Urinary bladder (tissue), 4 donors: Measurements from ENCODE around the gene FMN1. TPM values are rescaled to one million over a fixed set of nuclear protein-coding genes. Genes with fewer than 3 reads are reported as not detected.

ENCODE experiments used
- DNase-seq: peaks from one replicate; pipeline ENCODE4 v3.0.0-alpha.2; 2015; ENCODE audit errors: extremely low spot score
- H3K27ac ChIP-seq: one replicate; pipeline ENCODE4 v1.5.1; 2013; ENCODE audit warnings: low read depth, mild to moderate bottlenecking, moderate library complexity
- H3K36me3 ChIP-seq: one replicate; pipeline ENCODE4 v1.6.1; 2013; ENCODE audit warnings: mild to moderate bottlenecking, moderate library complexity; ENCODE audit not compliant: insufficient read depth
- H3K4me1 ChIP-seq: one replicate; pipeline ENCODE4 v1.6.1; 2013; ENCODE audit warnings: mild to moderate bottlenecking, moderate library complexity; ENCODE audit not compliant: insufficient read depth
- H3K4me3 ChIP-seq: one replicate; pipeline ENCODE4 v1.5.1; 2013; ENCODE audit warnings: low read depth, low read length
- WGBS: extraction: QIAGEN DNeasy Blood & Tissue Kit; methylation state at CpG from one replicate; pipeline ENCODE4 v1.1.7; 2013; 5-methylcytosine and 5-hydroxymethylcytosine counted together
- polyA plus RNA-seq: library from polyadenylated mRNA; stranded (reverse); fragments of 200-250 nt; gene quantifications from one replicate; pipeline ENCODE4 v1.2.3, GENCODE V29; 2013
- total RNA-seq: library from RNA; depleted of rRNA; stranded (reverse); fragments of >200 nt; gene quantifications from one replicate; pipeline ENCODE4 v1.2.3, GENCODE V29; 2014
- donor health status: healthy with polysubstance abuse.
- donor health status: healthy.

FMN1 gene
- total and polyA plus RNA-seq, 2 donors = 0.95 to 6.2 TPM

GRCh38 chr15:32818758-32819447 is 375.6 kb downstream of the FMN1 start:
- Histone ChIP-seq H3K4me3 (no peak overlapping the region), H3K36me3 (no peaks in the 10 kb centered on the region), H3K27ac (no peak overlapping the region), H3K4me1 (no peaks in the 10 kb centered on the region)
- DNase-seq = peak; percentile 8
- 25% methylated on average over 11 of the region's 11 CpGs for WGBS

- no peak for DNase-seq
- Histone ChIP-seq H3K4me1 (no peaks in the 10 kb centered on the region), H3K4me3 (no peak overlapping the region), H3K36me3 (no peaks in the 10 kb centered on the region), H3K27ac (no peak overlapping the region)
Measured at GRCh38 chr15:32817577-32817976, 376.9 kb downstream of the FMN1 start.

- no peak for DNase-seq
- Histone ChIP-seq H3K4me3 (no peak overlapping the region), H3K4me1 (no peaks in the 10 kb centered on the region), H3K27ac (no peak overlapping the region), H3K36me3 (no peaks in the 10 kb centered on the region)
- WGBS = 56% methylated on average over 1 of the region's 1 CpG
Measured at GRCh38 chr15:32807331-32807730, 387.2 kb downstream of the FMN1 start.

GRCh38 chr15:32803631-32804030 is 390.9 kb downstream of the FMN1 start:
- no peaks in the 10 kb centered on the region for H3K36me3 ChIP-seq
- 93% methylated on average over 3 of the region's 3 CpGs for WGBS

GRCh38 chr15:32802286-32802936 is 392.1 kb downstream of the FMN1 start:
- 45% methylated on average over 10 of the region's 10 CpGs for WGBS
- Histone ChIP-seq H3K4me1 (no peaks in the 10 kb centered on the region), H3K27ac (no peak overlapping the region), H3K36me3 (no peaks in the 10 kb centered on the region), H3K4me3 (no peak overlapping the region)
- no peak for DNase-seq

More at GRCh38 chr15:32803631-32804030, 390.9 kb downstream of the FMN1 start:
- H3K4me1 ChIP-seq = no peaks in the 10 kb centered on the region
- H3K4me3 ChIP-seq = no peak overlapping the region
- H3K27ac ChIP-seq = no peak overlapping the region
- no peak for DNase-seq

GRCh38 chr15:32799936-32800535 is 394.5 kb downstream of the FMN1 start:
- WGBS = 79% methylated on average over 6 of the region's 6 CpGs
- H3K4me1 ChIP-seq = no peaks in the 10 kb centered on the region
- no peak overlapping the region for H3K27ac ChIP-seq
- H3K36me3 ChIP-seq = no peaks in the 10 kb centered on the region
- H3K4me3 ChIP-seq = no peak overlapping the region
- no peak for DNase-seq

GRCh38 chr15:32796856-32797255 is 397.7 kb downstream of the FMN1 start:
- DNase-seq = no peak
- H3K27ac ChIP-seq = no peak overlapping the region
- H3K36me3 ChIP-seq = no peaks in the 10 kb centered on the region
- H3K4me3 ChIP-seq = no peak overlapping the region
- 64% methylated on average over 3 of the region's 3 CpGs for WGBS
- H3K4me1 ChIP-seq = no peaks in the 10 kb centered on the region

- no peak overlapping the region for H3K4me3 ChIP-seq
- 63% methylated on average over 3 of the region's 3 CpGs for WGBS
- H3K27ac ChIP-seq = no peak overlapping the region
- no peaks in the 10 kb centered on the region for H3K4me1 ChIP-seq
- H3K36me3 ChIP-seq = no peaks in the 10 kb centered on the region
- DNase-seq = no peak
Measured at GRCh38 chr15:32794973-32795372, 399.5 kb downstream of the FMN1 start.

- WGBS = 80% methylated on average over 2 of the region's 2 CpGs
- no peaks in the 10 kb centered on the region for H3K4me1 ChIP-seq
- H3K36me3 ChIP-seq = no peaks in the 10 kb centered on the region
- H3K4me3 ChIP-seq = no peak overlapping the region
- H3K27ac ChIP-seq = no peak overlapping the region
- DNase-seq = no peak
Measured at GRCh38 chr15:32792436-32792835, 402.1 kb downstream of the FMN1 start.

GRCh38 chr15:32790352-32790999 is 404.0 kb downstream of the FMN1 start:
- H3K36me3 ChIP-seq = no peaks in the 10 kb centered on the region
- DNase-seq = no peak
- no peak overlapping the region for H3K27ac ChIP-seq
- no peaks in the 10 kb centered on the region for H3K4me1 ChIP-seq
- 82% methylated on average over 2 of the region's 2 CpGs for WGBS
- H3K4me3 ChIP-seq = no peak overlapping the region

GRCh38 chr15:32787949-32788348 is 406.6 kb downstream of the FMN1 start:
- no peaks in the 10 kb centered on the region for H3K4me1 ChIP-seq
- 74% methylated on average over 5 of the region's 5 CpGs for WGBS
- no peak overlapping the region for H3K27ac ChIP-seq
- H3K4me3 ChIP-seq = no peak overlapping the region
- DNase-seq = no peak
- no peaks in the 10 kb centered on the region for H3K36me3 ChIP-seq

GRCh38 chr15:32786906-32787305 is 407.6 kb downstream of the FMN1 start:
- Histone ChIP-seq H3K4me1 (no peaks in the 10 kb centered on the region), H3K4me3 (no peak overlapping the region), H3K36me3 (no peaks in the 10 kb centered on the region), H3K27ac (no peak overlapping the region)
- WGBS = 87% methylated on average over 7 of the region's 7 CpGs
- no peak for DNase-seq

- no peaks in the 10 kb centered on the region for H3K4me1 ChIP-seq
- H3K4me3 ChIP-seq = no peak overlapping the region
- no peaks in the 10 kb centered on the region for H3K36me3 ChIP-seq
- DNase-seq = no peak
- H3K27ac ChIP-seq = no peak overlapping the region
Measured at GRCh38 chr15:32784581-32784980, 409.9 kb downstream of the FMN1 start.

- 67% methylated on average over 3 of the region's 3 CpGs for WGBS
- Histone ChIP-seq H3K4me3 (no peak overlapping the region), H3K4me1 (no peaks in the 10 kb centered on the region), H3K27ac (no peak overlapping the region), H3K36me3 (no peaks in the 10 kb centered on the region)
- no peak for DNase-seq
Measured at GRCh38 chr15:32781781-32782180, 412.7 kb downstream of the FMN1 start.
